ENCODE measurements around the gene AMER1.
"Not testable (repeated sequence)": the region's sequence is repeated elsewhere in the genome, so short reads cannot be mapped to it uniquely, and the experiment has no call there.

AMER1 gene

GRCh38 chrX:64205441-64205734, at the start of gene AMER1:
AMER1 (minus strand) TSS chrX:64205708; CDS start chrX:64193286, 12,422 bp downstream.
- Histone ChIP-seq H3K4me3 (peak within 1 kb of the TSS; percentile 72), H3K9ac (peak within 1 kb of the TSS; percentile 79), H4K20me1 (peaks cover 41% of the 10 kb centered on the region), H3K27ac (peak within 1 kb of the TSS; percentile 79), H3K4me1 (peaks cover 30% of the 10 kb centered on the region), H3K4me2 (peak within 1 kb of the TSS; percentile 79), H3K36me3 (no peaks in the 10 kb centered on the region), H3K27me3 (peaks cover 31% of the 10 kb centered on the region), H3K9me3 (peaks cover 13% of the 10 kb centered on the region; the same call in 1 of the 2 replicates)
- no peak for TF ChIP-seq Cebpa-rat (IDR thresholded peaks at IDR 0.05)

- TF ChIP-seq Cebpa-rat (IDR thresholded peaks at IDR 0.05) = no peak
- no peaks in the 10 kb centered on the region for H3K4me1 ChIP-seq
- no peak within 1 kb of the TSS for H3K27ac ChIP-seq
- H3K9ac ChIP-seq = no peak within 1 kb of the TSS
- H3K9me3 ChIP-seq = no peaks in the 10 kb centered on the region; the same call in 1 of the 2 replicates
- H3K36me3 ChIP-seq = no peaks in the 10 kb centered on the region
- no peaks in the 10 kb centered on the region for H4K20me1 ChIP-seq
- H3K27me3 ChIP-seq = peaks cover 18% of the 10 kb centered on the region
- H3K4me3 ChIP-seq = no peak within 1 kb of the TSS
- no peak within 1 kb of the TSS for H3K4me2 ChIP-seq
Measured at GRCh38 chrX:64230123-64230970, 24.8 kb upstream of the AMER1 start, which contains the start of gene ASB12. ASB12 (minus strand) TSS chrX:64230607; CDS start chrX:64225650, 4,957 bp downstream.

DNA sequence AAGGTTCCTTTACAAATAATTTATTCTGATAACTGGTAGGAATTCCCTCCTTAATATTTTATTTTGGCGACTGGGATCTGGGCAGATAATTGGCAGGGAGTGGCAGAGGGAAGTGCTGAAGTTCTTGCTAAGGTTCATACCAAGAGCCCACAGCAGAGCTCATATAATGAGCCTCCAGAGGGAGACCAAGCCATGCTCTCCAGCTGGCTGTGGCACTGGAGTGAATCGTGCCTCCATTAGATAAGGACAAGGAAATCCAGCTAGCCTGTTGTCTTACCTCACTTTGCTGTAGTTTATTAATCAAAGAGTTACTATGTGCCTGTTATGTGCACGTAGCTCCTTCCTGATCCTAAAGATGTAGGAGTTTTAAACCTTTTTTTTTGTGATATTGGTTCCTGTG, 23.6 kb upstream of the AMER1 start:
- Histone ChIP-seq H3K4me1 (no peaks in the 10 kb centered on the region), H3K9me3 (no peaks in the 10 kb centered on the region; the same call in 1 of the 2 replicates), H3K4me2 (no peak overlapping the region), H3K36me3 (no peaks in the 10 kb centered on the region), H3K27ac (no peak overlapping the region), H4K20me1 (no peaks in the 10 kb centered on the region), H3K9ac (no peak overlapping the region), H3K4me3 (no peak overlapping the region), H3K27me3 (peaks cover 30% of the 10 kb centered on the region)
- TF ChIP-seq Cebpa-rat (IDR thresholded peaks at IDR 0.05) = no peak

- H3K27me3 ChIP-seq = peaks cover 30% of the 10 kb centered on the region
- H3K4me2 ChIP-seq = no peak overlapping the region
- no peak overlapping the region for H3K4me3 ChIP-seq
- no peaks in the 10 kb centered on the region for H3K9me3 ChIP-seq
- no peaks in the 10 kb centered on the region for H4K20me1 ChIP-seq
- H3K36me3 ChIP-seq = no peaks in the 10 kb centered on the region
- no peak overlapping the region for H3K27ac ChIP-seq
- no peak overlapping the region for H3K9ac ChIP-seq
- no peak for TF ChIP-seq Cebpa-rat (IDR thresholded peaks at IDR 0.05)
- no peaks in the 10 kb centered on the region for H3K4me1 ChIP-seq
Measured at GRCh38 chrX:64218023-64218422, 12.5 kb upstream of the AMER1 start.

- not testable (repeated sequence) for H3K4me3 ChIP-seq, H3K36me3 ChIP-seq, H3K27me3 ChIP-seq, H3K9ac ChIP-seq, H4K20me1 ChIP-seq, H3K9me3 ChIP-seq, H3K4me2 ChIP-seq, H3K27ac ChIP-seq, H3K4me1 ChIP-seq
Measured at GRCh38 chrX:64213989-64214388, 8.5 kb upstream of the AMER1 start.

DNA sequence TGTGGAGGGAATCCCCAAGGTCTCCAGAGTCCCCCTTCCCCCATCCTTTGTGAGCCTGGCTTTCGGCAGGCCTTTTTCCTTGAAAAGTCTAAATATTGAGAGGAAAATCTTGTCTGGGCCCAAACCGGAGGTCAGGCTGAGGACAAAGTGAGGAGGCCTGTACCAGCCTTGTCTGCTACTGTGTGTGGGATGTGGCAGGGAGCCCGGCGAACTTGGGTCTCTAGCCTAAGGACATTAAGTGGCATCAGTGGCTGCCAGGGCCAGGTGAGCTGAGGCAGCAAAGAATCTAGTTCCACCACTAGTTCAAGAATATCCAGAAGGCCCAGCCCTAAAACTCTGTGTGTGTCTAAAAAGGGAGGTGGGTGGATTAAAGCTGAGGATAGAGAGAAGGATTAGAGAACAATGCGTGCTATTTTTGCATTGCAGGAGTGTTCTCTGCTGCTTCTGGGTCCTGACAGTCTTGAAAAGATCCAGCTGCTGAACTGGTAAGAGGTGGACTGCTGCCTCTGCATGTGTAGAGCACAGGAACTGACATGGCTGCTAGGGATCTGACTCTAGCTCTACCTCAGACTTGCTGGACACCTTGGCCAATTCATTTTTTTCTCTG, 1.2 kb upstream of the AMER1 start:
- H3K9me3 ChIP-seq = peaks cover 13% of the 10 kb centered on the region; the same call in 1 of the 2 replicates
- peak overlapping the region; percentile 75 for H3K4me2 ChIP-seq
- no peak for TF ChIP-seq Cebpa-rat (IDR thresholded peaks at IDR 0.05)
- peaks cover 21% of the 10 kb centered on the region; the same call in 1 of the 2 replicates for H3K27me3 ChIP-seq
- peaks cover 29% of the 10 kb centered on the region for H4K20me1 ChIP-seq
- H3K36me3 ChIP-seq = no peaks in the 10 kb centered on the region
- H3K27ac ChIP-seq = peak overlapping the region; percentile 79
- peak overlapping the region; percentile 72 for H3K4me3 ChIP-seq
- peak overlapping the region; percentile 79 for H3K9ac ChIP-seq
- peaks cover 30% of the 10 kb centered on the region for H3K4me1 ChIP-seq

DNA sequence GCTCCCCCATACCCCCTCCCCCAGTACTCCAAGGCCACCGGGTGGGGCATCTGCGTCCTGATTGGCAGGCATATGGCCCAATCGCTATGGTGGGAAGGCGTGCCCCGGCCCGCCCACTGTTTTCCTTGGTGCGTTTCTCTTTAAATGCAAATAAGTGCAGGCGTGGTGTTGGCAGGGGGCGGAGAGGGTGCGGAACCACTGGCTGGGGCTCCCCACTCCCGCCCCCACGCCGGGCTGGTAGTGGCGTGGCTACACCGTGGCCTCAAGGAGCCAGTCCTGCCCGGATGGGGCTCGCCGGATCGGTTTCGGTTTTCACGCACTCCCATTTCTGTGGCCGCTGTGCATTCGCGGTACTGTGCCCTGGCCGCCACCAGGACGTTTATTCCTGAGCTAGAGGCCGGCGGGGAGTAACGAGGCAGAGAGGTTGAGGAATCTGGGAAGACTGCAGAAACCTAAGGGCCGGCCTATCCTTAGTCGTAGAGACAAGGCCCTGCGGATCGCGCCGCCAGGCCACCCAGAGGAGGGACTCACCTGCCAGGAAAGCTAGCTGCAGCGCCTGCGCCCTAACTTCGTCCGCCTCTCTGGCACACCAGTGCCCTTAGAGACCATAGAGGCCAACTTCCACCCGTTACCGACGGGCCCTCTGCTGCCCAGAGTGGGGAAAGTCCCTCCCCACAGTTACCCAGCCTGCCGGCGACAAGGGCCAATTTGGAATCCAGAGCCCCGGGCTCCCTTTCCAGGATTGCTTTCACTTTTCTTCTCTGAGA, 410 bp upstream of the AMER1 start:
- Histone ChIP-seq H3K4me2 (peak overlapping the region; percentile 75), H3K36me3 (no peaks in the 10 kb centered on the region), H3K9me3 (peaks cover 13% of the 10 kb centered on the region; the same call in 1 of the 2 replicates), H3K27ac (peak overlapping the region; percentile 79), H3K4me3 (peak overlapping the region; percentile 72), H3K27me3 (peaks cover 28% of the 10 kb centered on the region; the same call in 1 of the 2 replicates), H3K4me1 (peaks cover 30% of the 10 kb centered on the region), H3K9ac (peak overlapping the region; percentile 79), H4K20me1 (peaks cover 36% of the 10 kb centered on the region)
- no peak for TF ChIP-seq Cebpa-rat (IDR thresholded peaks at IDR 0.05)

DNA sequence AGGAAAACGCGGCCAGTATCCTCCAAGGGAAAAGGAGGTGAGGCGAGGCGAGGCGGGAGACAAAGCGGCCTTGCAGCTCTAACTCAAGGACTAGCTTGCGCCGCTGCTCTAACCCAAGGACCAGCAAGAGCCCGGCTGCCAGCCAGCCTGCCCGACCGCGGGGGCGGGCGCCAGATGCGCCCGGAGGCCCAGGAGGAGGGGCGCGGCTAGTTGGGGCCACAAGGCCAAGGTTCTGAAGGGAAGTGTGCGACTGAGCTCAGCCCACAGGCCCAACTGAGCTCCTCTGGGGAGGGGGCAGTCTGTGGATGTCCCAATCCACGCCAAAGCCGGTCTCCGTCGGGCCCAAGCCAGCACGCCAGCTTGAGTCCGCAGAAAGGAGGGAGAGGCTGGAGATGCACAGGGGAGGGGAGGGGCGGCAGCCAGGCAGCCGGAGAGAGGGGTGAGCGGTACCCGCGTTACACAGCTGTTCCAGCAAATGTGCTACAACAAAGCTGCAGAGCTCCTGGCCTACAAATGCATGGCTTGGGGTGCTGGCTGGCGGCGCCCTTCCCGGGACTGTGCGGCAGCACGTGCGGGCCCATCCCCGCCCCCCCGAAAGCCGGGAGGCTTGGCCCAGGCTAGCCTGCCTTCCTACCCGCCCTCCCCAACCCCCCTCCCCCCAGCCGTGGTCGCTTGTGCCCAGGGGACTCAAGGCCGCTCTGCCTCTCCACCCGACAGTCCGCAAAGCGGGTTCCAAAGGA, 637 bp downstream of the AMER1 start:
- Histone ChIP-seq H3K27ac (peak overlapping the region; percentile 79), H3K4me3 (peak overlapping the region; percentile 72), H3K36me3 (no peaks in the 10 kb centered on the region), H3K4me1 (peaks cover 30% of the 10 kb centered on the region), H3K9ac (peak overlapping the region; percentile 79), H4K20me1 (peaks cover 47% of the 10 kb centered on the region), H3K9me3 (peaks cover 13% of the 10 kb centered on the region; the same call in 1 of the 2 replicates), H3K27me3 (peaks cover 37% of the 10 kb centered on the region), H3K4me2 (peak overlapping the region; percentile 79)
- no peak for TF ChIP-seq Cebpa-rat (IDR thresholded peaks at IDR 0.05)

DNA sequence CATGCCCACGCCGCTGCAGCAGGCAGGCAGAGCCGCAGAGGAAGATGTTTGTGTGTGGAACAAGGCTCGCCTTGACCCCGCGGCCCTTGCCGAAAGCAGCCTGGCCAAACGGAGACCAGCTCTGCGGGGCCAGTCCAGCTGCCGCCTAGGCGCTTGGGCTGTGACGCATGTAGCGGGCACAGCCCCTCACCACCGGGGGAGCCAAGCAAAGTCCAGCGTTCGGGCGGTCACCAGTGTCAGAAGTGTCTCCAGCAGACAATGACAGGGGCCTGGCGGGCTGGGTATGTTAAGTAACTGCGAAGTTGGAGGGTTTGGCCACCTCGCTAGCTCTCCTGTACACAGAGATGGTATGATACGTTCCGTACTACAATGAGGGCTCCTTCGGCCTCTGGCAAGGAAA, 1.3 kb downstream of the AMER1 start:
- Histone ChIP-seq H3K9ac (peak overlapping the region; percentile 79), H3K27ac (peak overlapping the region; percentile 72), H3K4me3 (peak overlapping the region; percentile 72), H3K27me3 (peaks cover 43% of the 10 kb centered on the region), H4K20me1 (peaks cover 53% of the 10 kb centered on the region), H3K9me3 (peaks cover 8% of the 10 kb centered on the region; the same call in 1 of the 2 replicates), H3K4me2 (peak overlapping the region; percentile 79), H3K36me3 (no peaks in the 10 kb centered on the region), H3K4me1 (peaks cover 30% of the 10 kb centered on the region)
- TF ChIP-seq Cebpa-rat (IDR thresholded peaks at IDR 0.05) = no peak

Measured in BLaER1 (cell line).